SIG-M5 (cell line): ENCODE measurements around the gene C6orf15.

Experiments used
- DNase-seq: peaks from one replicate; lab custom pipeline; 2025; lab: John Stamatoyannopoulos, UW

Gene C6orf15

DNA sequence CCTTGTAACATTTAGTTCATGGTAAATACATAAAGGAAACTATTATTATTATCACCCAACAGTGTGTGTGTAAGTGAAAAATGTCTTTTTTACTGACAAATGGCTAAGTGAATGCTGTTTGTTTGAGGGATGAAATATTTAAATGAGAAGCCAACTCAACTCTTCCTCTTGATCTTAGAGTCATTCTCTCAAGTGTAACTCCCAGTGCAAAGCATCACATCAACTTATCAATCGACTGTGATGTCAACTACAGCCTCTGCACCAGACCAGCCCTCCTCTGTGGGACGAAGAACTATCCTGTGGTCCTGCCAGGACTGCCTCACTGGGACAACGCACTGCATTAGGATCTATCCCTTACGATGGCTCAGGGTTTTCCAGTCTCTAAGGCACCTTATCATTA lies 5.3 kb downstream of the C6orf15 start:
- no peak for DNase-seq

- DNase-seq = no peak
Observed at GRCh38 chr6:31103136-31103535, 9.2 kb downstream of the C6orf15 start.

GRCh38 chr6:31098449-31098938 lies 13.9 kb downstream of the C6orf15 start:
- no peak for DNase-seq

DNA sequence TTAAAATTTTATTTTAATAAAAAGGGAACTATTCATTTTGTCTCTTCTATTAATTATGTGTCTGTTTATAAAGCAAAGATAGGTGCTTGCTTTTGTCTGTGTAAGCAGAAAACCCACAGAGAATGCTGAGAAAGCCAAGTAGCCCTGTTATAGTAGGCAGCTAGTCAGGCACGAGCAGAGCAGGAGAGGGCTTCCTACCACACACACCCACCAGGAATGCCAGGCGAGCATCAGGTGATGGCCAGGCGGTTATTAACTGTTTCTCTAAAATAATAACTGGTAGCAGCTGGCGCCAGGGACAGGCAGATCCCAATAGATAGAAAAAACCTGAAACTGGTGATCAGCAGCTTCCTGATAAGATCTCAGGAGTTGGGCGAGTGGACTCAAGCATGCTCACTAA lies 15.7 kb downstream of the C6orf15 start:
- no peak for DNase-seq

GRCh38 chr6:31096215-31096614 lies 16.2 kb downstream of the C6orf15 start:
- no peak for DNase-seq

GRCh38 chr6:31094389-31094881 lies 17.9 kb downstream of the C6orf15 start:
- DNase-seq = no peak

- DNase-seq = no peak
Observed at GRCh38 chr6:31092769-31093505, 19.4 kb downstream of the C6orf15 start.

- DNase-seq = no peak
Observed at GRCh38 chr6:31092238-31092637, 20.1 kb downstream of the C6orf15 start.

GRCh38 chr6:31091680-31092079 lies 20.7 kb downstream of the C6orf15 start:
- DNase-seq = no peak

DNA sequence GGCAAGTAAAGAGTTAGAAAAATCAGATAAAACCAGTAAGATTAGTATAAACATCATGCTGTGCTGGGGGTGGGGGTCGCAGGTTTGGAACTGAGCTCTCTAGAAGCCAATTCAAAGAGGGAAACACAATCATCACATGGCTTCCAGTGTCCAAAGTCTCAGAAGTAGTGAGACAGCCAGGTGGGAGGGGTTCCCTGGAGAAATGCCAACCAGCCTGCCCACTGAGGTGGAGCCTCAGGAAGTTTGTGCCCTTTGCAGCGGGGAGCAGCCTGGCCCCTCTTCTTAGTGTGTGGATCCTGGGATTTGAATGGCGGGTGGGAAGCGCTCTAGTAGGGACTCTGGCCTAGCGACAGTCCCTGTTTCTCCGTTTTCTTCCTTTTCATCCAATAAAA lies 21.4 kb downstream of the C6orf15 start:
- DNase-seq = no peak

GRCh38 chr6:31090275-31090972 lies 22.0 kb downstream of the C6orf15 start:
- DNase-seq = no peak

DNA sequence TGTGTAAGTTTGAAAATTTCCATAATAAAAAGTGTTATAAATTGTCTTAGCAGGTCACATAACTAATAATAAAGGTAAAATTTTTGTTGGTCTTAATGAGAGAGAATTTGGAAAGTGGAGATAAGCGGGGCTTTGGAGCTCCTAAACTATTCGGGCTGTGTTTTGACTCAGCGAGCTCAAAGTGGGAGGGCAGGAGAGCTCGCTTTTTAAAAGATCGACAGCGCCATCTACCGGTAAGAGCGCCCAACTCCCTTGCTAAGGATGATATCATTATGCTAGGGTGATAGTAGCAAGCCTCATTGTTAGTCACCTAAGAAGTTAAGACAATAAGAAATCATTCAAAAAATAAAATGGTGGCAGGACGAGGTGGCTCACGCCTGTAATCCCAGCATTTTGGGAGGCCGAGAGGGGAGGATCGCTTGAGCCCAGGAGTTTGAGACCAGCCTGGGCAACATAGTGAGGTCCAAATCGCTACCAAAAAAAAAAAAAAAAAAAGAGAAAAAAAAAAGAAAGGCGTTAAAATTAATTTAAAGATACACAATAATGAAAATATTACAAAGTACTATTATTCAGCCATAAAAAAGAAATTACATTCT lies 24.8 kb downstream of the C6orf15 start:
- DNase-seq = no peak

GRCh38 chr6:31086788-31087440 lies 25.5 kb downstream of the C6orf15 start:
- no peak for DNase-seq

- no peak for DNase-seq
Observed at GRCh38 chr6:31083742-31084354, 28.5 kb downstream of the C6orf15 start.

DNA sequence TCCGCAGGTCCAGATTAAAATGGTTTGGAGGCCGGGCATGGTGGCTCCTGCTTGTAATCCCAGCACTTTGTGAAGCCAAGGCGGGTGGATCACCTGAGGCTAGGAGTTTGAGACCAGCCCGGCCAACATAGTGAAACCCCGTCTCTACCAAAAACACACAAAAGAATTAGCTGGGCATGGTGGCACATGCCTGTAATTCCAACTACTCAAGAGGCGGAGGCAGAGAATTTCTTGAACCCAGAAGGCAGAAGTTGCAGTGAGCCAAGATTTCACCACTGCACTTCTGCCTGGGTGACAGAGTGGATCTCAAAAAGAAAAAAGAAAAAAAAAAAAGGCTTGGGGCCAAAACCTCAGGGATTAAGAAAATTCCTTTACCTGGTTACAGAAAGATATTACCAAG lies 30.5 kb downstream of the C6orf15 start:
- no peak for DNase-seq

DNA sequence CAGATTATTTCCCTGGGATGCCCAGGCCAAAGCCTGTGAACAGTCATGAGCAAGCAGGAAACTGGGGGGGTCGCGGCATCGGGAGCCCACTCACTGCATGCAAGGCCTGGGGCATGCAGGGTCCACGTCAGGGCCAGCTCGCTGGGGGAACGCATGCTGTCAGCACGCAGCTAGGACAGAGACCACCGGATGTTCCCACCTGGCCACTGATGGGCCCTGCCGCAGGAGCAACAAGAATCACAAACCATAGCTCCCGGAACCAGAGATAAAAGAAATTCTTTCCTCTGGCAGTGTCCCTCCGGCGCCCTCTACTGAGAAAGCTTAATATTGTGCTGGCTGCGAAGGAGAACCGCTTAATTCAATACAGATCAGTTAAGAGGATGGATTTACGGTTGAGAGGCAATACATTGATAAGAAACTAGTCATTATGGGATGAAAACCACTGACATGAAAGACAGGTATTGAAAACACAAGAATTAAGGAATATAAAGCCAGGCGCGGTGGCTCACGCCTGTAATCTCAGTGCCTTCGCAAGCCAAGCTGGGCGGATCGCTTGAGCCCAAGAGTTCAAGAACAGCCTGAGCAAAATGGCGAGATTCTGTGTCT lies 32.6 kb downstream of the C6orf15 start:
- DNase-seq = no peak

- no peak for DNase-seq
Observed at GRCh38 chr6:31076611-31077010, 35.8 kb downstream of the C6orf15 start.

DNA sequence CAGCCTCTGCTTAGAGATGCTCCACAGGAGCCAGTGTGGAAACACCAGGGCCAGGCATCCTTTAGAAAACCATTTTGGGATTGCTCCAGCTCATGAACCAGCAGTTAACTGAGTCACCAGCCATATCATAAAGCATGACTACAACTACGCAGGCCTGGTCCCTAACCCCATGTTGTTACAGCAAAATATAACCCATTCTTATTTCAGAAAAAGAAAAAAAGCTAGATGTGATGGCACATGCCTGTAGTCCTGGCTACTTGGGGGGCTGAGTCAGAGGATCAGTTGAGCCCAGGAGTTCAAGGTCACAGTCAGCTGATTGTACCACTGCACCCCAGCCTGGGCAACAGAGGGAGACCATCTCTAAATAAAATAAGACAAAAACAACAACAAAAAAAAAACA lies 36.8 kb downstream of the C6orf15 start:
- DNase-seq = no peak

GRCh38 chr6:31074401-31074800 lies 38.0 kb downstream of the C6orf15 start:
- DNase-seq = no peak

DNA sequence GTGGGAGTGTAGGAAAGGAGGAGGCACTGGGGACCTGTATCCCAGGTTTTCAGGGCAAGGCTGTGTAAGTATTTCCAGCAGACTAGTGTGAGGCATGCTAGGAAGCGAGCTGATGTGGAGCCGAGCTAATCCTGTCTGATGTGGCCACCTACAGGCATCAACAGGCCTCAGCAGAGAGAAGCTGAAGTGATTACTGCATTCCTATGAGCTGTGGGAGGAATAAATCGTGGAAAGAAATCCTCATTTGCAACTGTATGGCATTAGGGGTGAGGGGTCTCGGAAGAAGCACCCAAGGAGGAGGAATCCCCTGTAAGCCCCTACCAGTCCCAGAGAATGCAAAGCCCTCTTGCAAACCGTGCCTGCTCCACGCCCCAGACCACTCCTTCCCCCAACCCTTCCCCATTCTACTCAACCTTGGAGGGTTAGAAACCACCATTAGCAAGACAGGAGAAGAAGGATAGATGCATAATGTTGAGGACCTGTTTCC lies 41.6 kb downstream of the C6orf15 start:
- DNase-seq = no peak

GRCh38 chr6:31068669-31069340 lies 43.6 kb downstream of the C6orf15 start:
- no peak for DNase-seq
